ENCODE data around the gene XKR7. TPM values are rescaled to one million over a fixed set of nuclear protein-coding genes. Genes with fewer than 3 reads are reported as not detected.

Gene XKR7
- total RNA-seq, 1 experiment from 2014 or later: 1.3 TPM

- TF ChIP-seq CTCF (conservative IDR thresholded peaks at IDR 0.05): no peak
- H4K8ac ChIP-seq (replicated peaks; ENCODE audit: insufficient read length, low read depth, low read length): no peak overlapping the region
- no peaks in the 10 kb centered on the region for H3K79me1 ChIP-seq (ENCODE audit: insufficient read depth, low read depth, low read length, poor library complexity, severe bottlenecking)
- H3K4ac ChIP-seq (ENCODE audit: low read depth, low read length): no peak overlapping the region
- no peak overlapping the region for H4K5ac ChIP-seq (ENCODE audit: insufficient read length, low read depth, low read length)
- H4K91ac ChIP-seq (ENCODE audit: insufficient read length, low read depth, low read length): no peak overlapping the region
- H3K4me1 Mint-ChIP-seq: peaks cover 21 to 22% of the 10 kb centered on the region in 2 experiments
- H2AK5ac ChIP-seq (ENCODE audit: insufficient read length, low read length): no peak overlapping the region
- DNase-seq: no peak
- peaks cover 31% of the 10 kb centered on the region for H3K27me3 Mint-ChIP-seq (ENCODE audit: low read depth)
- no peaks in the 10 kb centered on the region for H3K4me1 ChIP-seq (ENCODE audit: insufficient read depth, low read length)
- no peak overlapping the region for H3K27ac ChIP-seq (ENCODE audit: insufficient read length, low read depth, low read length)
- H2BK5ac ChIP-seq (ENCODE audit: insufficient read length, low read length): no peak overlapping the region
- no peak overlapping the region for H3K27ac Mint-ChIP-seq
- no peak overlapping the region for H2AFZ ChIP-seq (ENCODE audit: low read length)
- WGBS (ENCODE audit: extremely low coverage, insufficient read length, low lambda C conversion rate): no CpG with 5 or more reads among the region's 3 CpGs
- no peak overlapping the region for H3K14ac ChIP-seq (ENCODE audit: insufficient read depth, low read length)
- no peak overlapping the region for H2BK120ac ChIP-seq (ENCODE audit: low read depth, low read length, poor library complexity, severe bottlenecking)
- H2BK20ac ChIP-seq (ENCODE audit: low read depth, low read length, poor library complexity, severe bottlenecking): no peak overlapping the region
- no peaks in the 10 kb centered on the region for H3K27me3 ChIP-seq (ENCODE audit: insufficient read depth, low read length)
- no peaks in the 10 kb centered on the region for H4K20me1 ChIP-seq (ENCODE audit: control insufficient read depth, insufficient read depth, insufficient read length)
- no peak overlapping the region for H3K23ac ChIP-seq (ENCODE audit: insufficient read length, low read depth, low read length)
- no peak overlapping the region for H3K4me3 Mint-ChIP-seq
- no peak overlapping the region for H3T11ph ChIP-seq (ENCODE audit: low read length)
- no peak overlapping the region for H2BK12ac ChIP-seq (ENCODE audit: insufficient read length, low read depth, low read length)
- no peak overlapping the region for H2BK15ac ChIP-seq (ENCODE audit: low read depth, low read length)
- no peak overlapping the region for H3K4me2 ChIP-seq (ENCODE audit: insufficient read depth, insufficient read length, low read length)
- H3K9me3 ChIP-seq (ENCODE audit: control insufficient read depth, low read depth, low read length): no peaks in the 10 kb centered on the region
- no peaks in the 10 kb centered on the region for H3K9me3 Mint-ChIP-seq
- H3K9ac ChIP-seq (ENCODE audit: extremely low read depth, insufficient read length, low read length): no peak overlapping the region
- no peak overlapping the region for H3K56ac ChIP-seq (ENCODE audit: insufficient read length, low read depth, low read length)
- no peak overlapping the region for H3K18ac ChIP-seq (ENCODE audit: insufficient read length, low read depth, low read length)
- peaks cover 3% of the 10 kb centered on the region for H3K23me2 ChIP-seq (ENCODE audit: insufficient read length, low read depth, low read length, poor library complexity, severe bottlenecking)
- H3K36me3 Mint-ChIP-seq (ENCODE audit: insufficient read depth in 1 of 3, low read depth in 3 of 3): peaks cover 0 to 19% (median 0%) of the 10 kb centered on the region in 3 experiments; a peak in 3 of 7 replicates
- H3K79me2 ChIP-seq (ENCODE audit: insufficient read depth, low read length): no peaks in the 10 kb centered on the region
These were observed 59.7 kb downstream of the XKR7 start for GRCh38 chr20:32027643-32028042.

Measured in H9 (cell line).